Mononuclear cell (primary cell): ENCODE measurements around the gene SPI1. TPM values are rescaled to one million over a fixed set of nuclear protein-coding genes. Genes with fewer than 3 reads are reported as not detected.

Experiments
- H3K27me3 ChIP-seq: 2 replicates; pipeline ENCODE4 v1.6.0; 2011; ENCODE audit warnings: low read length, control low read depth; ENCODE audit not compliant: insufficient read depth
- H3K4me1 ChIP-seq: 2 replicates; pipeline ENCODE4 v1.5.1; 2011; ENCODE audit warnings: mild to moderate bottlenecking, low read length, control low read depth; ENCODE audit not compliant: insufficient read depth
- H3K4me3 ChIP-seq: 2 replicates; pipeline ENCODE4 v1.5.1; 2011; ENCODE audit warnings: mild to moderate bottlenecking, low read length, moderate library complexity
- H3K9me3 ChIP-seq: 2 replicates; pipeline ENCODE4 v1.5.1; 2011; ENCODE audit warnings: low read depth, mild to moderate bottlenecking, control low read depth, low read length
- total RNA-seq: library from RNA; depleted of rRNA; stranded (reverse); fragments of >200 nt; gene quantifications from one replicate; pipeline ENCODE4 v1.2.3, GENCODE V29; 2012

SPI1 gene
- total RNA-seq, 1 donor, result 202 TPM

GRCh38 chr11:47359162-47359561, 19.2 kb downstream of the SPI1 start:
- no peaks in the 10 kb centered on the region for H3K27me3 ChIP-seq
- H3K9me3 ChIP-seq, result no peaks in the 10 kb centered on the region
- no peak overlapping the region for H3K4me3 ChIP-seq
- H3K4me1 ChIP-seq, result peaks cover 53% of the 10 kb centered on the region

GRCh38 chr11:47358731-47359051, 19.7 kb downstream of the SPI1 start:
- Histone ChIP-seq H3K4me3 (no peak overlapping the region), H3K9me3 (no peaks in the 10 kb centered on the region), H3K4me1 (peaks cover 51% of the 10 kb centered on the region), H3K27me3 (no peaks in the 10 kb centered on the region)

DNA sequence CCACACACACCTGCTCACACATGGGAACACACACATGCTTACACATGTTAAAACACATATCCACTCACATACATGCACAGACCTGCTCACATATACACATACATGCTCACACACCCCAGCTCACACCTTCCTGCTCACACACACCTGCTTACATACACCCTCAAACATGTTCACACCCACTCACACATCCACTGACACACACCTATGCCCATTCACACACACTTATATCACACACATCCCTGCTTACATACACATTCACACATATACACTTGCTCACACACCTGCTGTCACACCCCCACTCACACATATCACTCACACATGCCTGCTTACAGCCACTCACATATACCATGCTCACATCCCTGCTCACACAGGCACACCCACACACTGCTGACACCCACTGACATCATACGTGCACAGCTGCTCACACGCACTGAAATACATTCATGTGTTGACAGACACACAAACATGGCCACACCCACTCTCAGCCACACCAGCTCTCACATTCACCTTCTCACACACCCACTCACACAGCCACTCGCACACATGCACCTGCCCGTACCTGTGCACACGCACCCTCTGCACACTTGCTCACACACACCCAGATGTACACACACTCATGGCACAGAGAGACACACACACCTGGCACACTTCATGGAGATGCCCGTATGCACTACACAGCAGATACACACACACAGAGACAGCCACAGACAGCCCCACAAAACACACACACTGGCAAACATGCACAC, 20.2 kb downstream of the SPI1 start:
- H3K9me3 ChIP-seq, result no peaks in the 10 kb centered on the region
- H3K4me1 ChIP-seq, result peaks cover 46% of the 10 kb centered on the region
- no peak overlapping the region for H3K4me3 ChIP-seq
- no peaks in the 10 kb centered on the region for H3K27me3 ChIP-seq

GRCh38 chr11:47356998-47357329, 21.4 kb downstream of the SPI1 start:
- H3K9me3 ChIP-seq, result no peaks in the 10 kb centered on the region
- no peak overlapping the region for H3K4me3 ChIP-seq
- no peaks in the 10 kb centered on the region for H3K27me3 ChIP-seq
- peaks cover 34% of the 10 kb centered on the region for H3K4me1 ChIP-seq

- H3K27me3 ChIP-seq, result no peaks in the 10 kb centered on the region
- peaks cover 28% of the 10 kb centered on the region for H3K4me1 ChIP-seq
- H3K4me3 ChIP-seq, result no peak overlapping the region
- no peaks in the 10 kb centered on the region for H3K9me3 ChIP-seq
Observed at GRCh38 chr11:47356129-47356997, 22.0 kb downstream of the SPI1 start.

GRCh38 chr11:47355283-47356128, 22.8 kb downstream of the SPI1 start:
- no peaks in the 10 kb centered on the region for H3K27me3 ChIP-seq
- peaks cover 19% of the 10 kb centered on the region for H3K4me1 ChIP-seq
- H3K4me3 ChIP-seq, result no peak overlapping the region
- H3K9me3 ChIP-seq, result no peaks in the 10 kb centered on the region

GRCh38 chr11:47354913-47355282, 23.4 kb downstream of the SPI1 start:
- H3K4me3 ChIP-seq, result no peak overlapping the region
- H3K4me1 ChIP-seq, result peaks cover 13% of the 10 kb centered on the region
- H3K9me3 ChIP-seq, result no peaks in the 10 kb centered on the region
- no peaks in the 10 kb centered on the region for H3K27me3 ChIP-seq

DNA sequence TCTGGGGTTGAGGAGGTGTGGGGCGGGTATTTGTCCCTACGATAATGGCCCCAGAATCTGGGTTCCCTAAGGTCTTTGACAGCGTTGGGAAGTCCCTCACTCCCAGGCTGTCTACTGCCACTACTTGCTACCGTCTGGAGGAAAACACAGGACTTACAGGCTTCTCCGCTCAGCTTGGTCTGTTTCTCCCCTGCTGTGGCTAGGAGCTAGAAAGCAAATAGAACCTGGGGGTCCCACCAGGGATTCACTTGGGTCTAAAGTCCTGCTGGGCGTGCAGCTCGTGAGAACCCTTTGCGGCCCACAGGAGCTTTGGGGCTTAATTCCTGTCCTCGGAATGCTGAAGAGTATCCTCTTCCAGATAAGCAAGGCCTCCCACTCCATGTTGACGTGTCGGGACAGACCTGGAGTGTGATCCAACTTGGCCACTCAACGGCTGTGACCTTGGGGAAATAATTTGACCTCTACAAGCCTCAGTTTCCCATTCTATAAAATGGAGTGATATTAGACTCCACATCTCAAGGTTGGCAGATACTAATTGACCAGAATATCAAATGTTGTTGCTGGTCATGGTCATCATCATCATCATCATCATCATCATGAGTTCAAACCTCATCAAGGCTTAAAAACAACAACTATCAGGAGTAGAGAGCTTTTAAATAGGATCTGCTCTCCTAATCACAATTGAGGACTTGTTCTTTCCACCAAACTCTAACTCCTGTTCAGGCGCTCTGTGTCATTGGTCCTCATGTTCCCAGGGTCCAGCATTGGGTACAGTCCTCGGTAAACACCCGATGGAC, 24.2 kb downstream of the SPI1 start:
- Histone ChIP-seq H3K9me3 (no peaks in the 10 kb centered on the region), H3K4me1 (peaks cover 6% of the 10 kb centered on the region), H3K4me3 (no peak overlapping the region), H3K27me3 (no peaks in the 10 kb centered on the region)

- H3K27me3 ChIP-seq, result no peaks in the 10 kb centered on the region
- H3K4me3 ChIP-seq, result no peak within 1 kb of the TSS
- H3K9me3 ChIP-seq, result no peaks in the 10 kb centered on the region
- no peaks in the 10 kb centered on the region for H3K4me1 ChIP-seq
Observed at GRCh38 chr11:47352556-47352955, 25.8 kb downstream of the SPI1 start, which contains the start of gene MYBPC3. Gene MYBPC3 (minus strand): TSS chr11:47352702. CDS start chr11:47352647, 55 bp downstream.

GRCh38 chr11:47351156-47352126, 26.9 kb downstream of the SPI1 start:
- no peaks in the 10 kb centered on the region for H3K9me3 ChIP-seq
- no peaks in the 10 kb centered on the region for H3K27me3 ChIP-seq

DNA sequence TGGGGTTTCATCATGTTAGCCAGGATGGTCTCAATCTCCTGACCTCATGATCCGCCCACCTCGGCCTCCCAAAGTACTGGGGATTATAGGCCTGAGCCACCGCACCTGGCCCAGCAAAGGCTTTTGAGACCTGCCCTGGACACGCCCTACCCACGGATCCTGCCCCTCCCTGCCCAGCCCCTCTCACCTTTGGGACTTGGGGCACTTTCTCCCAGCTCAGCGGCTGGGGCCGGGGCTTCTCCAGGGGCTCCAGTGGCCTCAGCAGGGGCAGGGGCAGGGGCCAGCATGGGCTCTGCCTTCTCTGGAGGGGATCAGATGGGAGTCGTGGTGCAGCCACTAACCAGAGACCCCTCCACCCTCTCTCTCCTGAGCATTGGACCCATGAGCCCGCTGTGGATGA, 28.0 kb downstream of the SPI1 start:
- H3K4me1 ChIP-seq, result no peaks in the 10 kb centered on the region

More at GRCh38 chr11:47351156-47352126, 26.9 kb downstream of the SPI1 start:
- no peak overlapping the region for H3K4me3 ChIP-seq
- no peaks in the 10 kb centered on the region for H3K4me1 ChIP-seq

GRCh38 chr11:47349521-47350095, 28.7 kb downstream of the SPI1 start:
- no peaks in the 10 kb centered on the region for H3K4me1 ChIP-seq
- H3K27me3 ChIP-seq, result no peaks in the 10 kb centered on the region
- H3K9me3 ChIP-seq, result no peaks in the 10 kb centered on the region
- H3K4me3 ChIP-seq, result no peak overlapping the region

More for the DNA sequence above, 28.0 kb downstream of the SPI1 start:
- Histone ChIP-seq H3K27me3 (no peaks in the 10 kb centered on the region), H3K9me3 (no peaks in the 10 kb centered on the region), H3K4me3 (no peak overlapping the region)

- Histone ChIP-seq H3K9me3 (no peaks in the 10 kb centered on the region), H3K27me3 (no peaks in the 10 kb centered on the region), H3K4me3 (no peak overlapping the region), H3K4me1 (no peaks in the 10 kb centered on the region)
Observed at GRCh38 chr11:47348859-47349258, 29.5 kb downstream of the SPI1 start.
